H1 (cell line): ENCODE results near the gene TM4SF20. TPM values are rescaled to one million over a fixed set of nuclear protein-coding genes. Genes with fewer than 3 reads are reported as not detected.

Experiments
- CTCF ChIP-seq, 3 experiments: IDR thresholded peaks; 1 replicate in 2 of 3; 2 replicates in 1 of 3; pipeline versions ENCODE4 v1.5.1 to v1.6.1; 2011; ENCODE audit warnings: low read length in 3 of 3, mild to moderate bottlenecking in 3 of 3, inconsistent platforms in 2 of 3, low read depth in 1 of 3, moderate library complexity in 1 of 3; ENCODE audit not compliant: insufficient read depth in 1 of 3; ENCODE audit errors: control extremely low read depth in 1 of 3
- SRF ChIP-seq: IDR thresholded peaks from 2 replicates; pipeline ENCODE4 v1.6.1; 2011; ENCODE audit warnings: mild to moderate bottlenecking, low read depth, low read length, moderate library complexity
- polyA plus RNA-seq, 7 experiments: library from polyadenylated mRNA; depleted of rRNA in 3 of 7; stranded (reverse) in 5 of 7; unstranded in 2 of 7; fragments of >200 nt in 5 of 7; fragments of 200-250 nt in 2 of 7; gene quantifications; 1 replicate in 5 of 7; 2 replicates in 1 of 7; 4 replicates in 1 of 7; pipeline versions ENCODE4 v1.2.1 to v1.2.3, GENCODE V29; 2011 to 2013; ENCODE audit warnings: missing spikeins in 2 of 7, mixed read lengths in 2 of 7
- total RNA-seq: library from RNA; stranded (reverse); fragmentation: NEBNext Ultra II Directional; extraction: Animal tissue kit (Norgen Biotek cat#: 25700); gene quantifications from 2 replicates; pipeline ENCODE4 v1.2.1, GENCODE V29; 2021

TM4SF20 gene
- total and polyA plus RNA-seq, 2 of the 8 experiments (the other 6 are each of a cell fraction or from before 2014, with no cell fraction given) = not detected

GRCh38 chr2:227398684-227399670 is 19.9 kb upstream of the TM4SF20 start (continued):
- TF ChIP-seq CTCF (IDR thresholded peaks at IDR 0.05; ENCODE audit: control extremely low read depth in 1 of 3, insufficient read depth in 1 of 3, low read depth in 1 of 3, low read length in 3 of 3) = no peak
- TF ChIP-seq SRF = no peak
